Measurements from ENCODE around the gene SH3RF3.

Gene SH3RF3

DNA sequence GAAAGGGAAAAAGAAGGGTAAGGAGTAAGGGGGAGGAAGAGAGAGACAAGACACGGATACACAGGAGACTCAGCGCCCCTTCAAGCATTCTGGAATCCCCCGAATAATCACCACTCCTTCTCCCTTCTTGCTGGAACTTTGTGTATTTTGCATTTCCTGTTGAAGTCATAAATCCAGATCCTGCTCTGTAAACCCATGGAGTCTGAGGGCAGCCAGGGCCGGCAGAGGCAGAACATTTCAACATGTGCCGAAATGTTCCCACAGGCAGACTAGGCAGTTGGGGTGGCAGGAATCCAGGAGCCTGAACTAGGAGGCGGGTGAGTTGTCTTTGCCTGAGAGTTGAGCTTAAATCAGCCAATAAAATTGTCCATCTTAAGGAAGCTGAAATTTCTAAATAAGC, 193.1 kb downstream of the SH3RF3 start:
- DNase-seq (ENCODE audit: low read depth): no peak
- no peak overlapping the region for H3K4me3 ChIP-seq (ENCODE audit: low read depth, low read length)
- TF ChIP-seq POLR2A (IDR thresholded peaks at IDR 0.05; ENCODE audit: extremely low read depth, insufficient read length) (no peak), MYC (IDR thresholded peaks at IDR 0.05; ENCODE audit: low read depth, low read length) (no peak)
- TF ChIP-seq, protein P1, sequence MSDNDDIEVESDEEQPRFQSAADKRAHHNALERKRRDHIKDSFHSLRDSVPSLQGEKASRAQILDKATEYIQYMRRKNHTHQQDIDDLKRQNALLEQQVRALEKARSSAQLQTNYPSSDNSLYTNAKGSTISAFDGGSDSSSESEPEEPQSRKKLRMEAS (IDR thresholded peaks at IDR 0.05; ENCODE audit: low read depth, low read length): no peak
- TF ChIP-seq, protein P2, sequence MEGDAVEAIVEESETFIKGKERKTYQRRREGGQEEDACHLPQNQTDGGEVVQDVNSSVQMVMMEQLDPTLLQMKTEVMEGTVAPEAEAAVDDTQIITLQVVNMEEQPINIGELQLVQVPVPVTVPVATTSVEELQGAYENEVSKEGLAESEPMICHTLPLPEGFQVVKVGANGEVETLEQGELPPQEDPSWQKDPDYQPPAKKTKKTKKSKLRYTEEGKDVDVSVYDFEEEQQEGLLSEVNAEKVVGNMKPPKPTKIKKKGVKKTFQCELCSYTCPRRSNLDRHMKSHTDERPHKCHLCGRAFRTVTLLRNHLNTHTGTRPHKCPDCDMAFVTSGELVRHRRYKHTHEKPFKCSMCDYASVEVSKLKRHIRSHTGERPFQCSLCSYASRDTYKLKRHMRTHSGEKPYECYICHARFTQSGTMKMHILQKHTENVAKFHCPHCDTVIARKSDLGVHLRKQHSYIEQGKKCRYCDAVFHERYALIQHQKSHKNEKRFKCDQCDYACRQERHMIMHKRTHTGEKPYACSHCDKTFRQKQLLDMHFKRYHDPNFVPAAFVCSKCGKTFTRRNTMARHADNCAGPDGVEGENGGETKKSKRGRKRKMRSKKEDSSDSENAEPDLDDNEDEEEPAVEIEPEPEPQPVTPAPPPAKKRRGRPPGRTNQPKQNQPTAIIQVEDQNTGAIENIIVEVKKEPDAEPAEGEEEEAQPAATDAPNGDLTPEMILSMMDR (IDR thresholded peaks at IDR 0.05; ENCODE audit: low read depth, low read length): no peak

DNA sequence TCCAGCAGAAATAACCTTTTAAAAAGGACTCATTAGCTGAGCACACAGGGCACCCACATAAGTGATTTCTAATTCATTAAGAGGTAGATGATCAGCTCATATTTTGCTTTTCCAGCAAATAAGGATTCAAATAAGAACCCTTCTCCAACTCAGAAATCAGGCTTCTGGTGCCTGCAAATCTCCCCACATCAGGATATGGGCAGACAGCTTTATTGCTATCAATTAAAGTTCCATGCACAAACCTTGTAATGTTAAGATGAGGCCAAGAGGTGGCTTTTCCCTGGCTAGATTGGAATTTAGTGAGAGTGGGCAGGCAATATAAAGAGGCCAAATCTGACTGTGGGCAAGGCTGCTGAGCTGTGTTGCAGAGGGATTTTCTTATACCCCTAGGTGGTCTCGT, 193.6 kb downstream of the SH3RF3 start:
- TF ChIP-seq POLR2A (IDR thresholded peaks at IDR 0.05; ENCODE audit: extremely low read depth, insufficient read length) (no peak), MYC (IDR thresholded peaks at IDR 0.05; ENCODE audit: low read depth, low read length) (no peak)
- TF ChIP-seq, protein P1 (IDR thresholded peaks at IDR 0.05; ENCODE audit: low read depth, low read length): no peak
- TF ChIP-seq, protein P2 (IDR thresholded peaks at IDR 0.05; ENCODE audit: low read depth, low read length): no peak
- H3K4me3 ChIP-seq (ENCODE audit: low read depth, low read length): no peak overlapping the region
- no peak for DNase-seq (ENCODE audit: low read depth)

DNA sequence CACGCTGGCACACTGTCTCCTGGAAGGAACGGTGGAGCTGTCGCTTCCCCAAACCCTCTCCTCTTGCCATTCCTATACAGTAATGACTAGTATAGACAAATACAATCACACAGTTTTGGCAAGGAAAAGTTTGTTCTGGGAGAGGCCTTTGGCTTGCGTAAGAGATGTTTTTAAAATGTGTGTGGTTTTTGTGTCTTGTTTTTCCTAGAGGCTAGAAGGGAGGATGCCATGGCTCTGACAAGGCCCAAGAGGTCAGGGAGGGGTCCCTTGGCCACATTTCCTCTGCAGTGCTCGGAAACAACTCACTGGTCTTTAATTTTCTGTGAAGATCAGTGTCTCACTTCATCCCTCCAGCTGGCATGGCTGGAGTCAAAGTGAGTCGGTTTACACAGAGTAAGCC, 195.9 kb downstream of the SH3RF3 start:
- DNase-seq (ENCODE audit: low read depth): peak; percentile 67
- no peak for TF ChIP-seq MYC (IDR thresholded peaks at IDR 0.05; ENCODE audit: low read depth, low read length)
- no peak for TF ChIP-seq POLR2A (IDR thresholded peaks at IDR 0.05; ENCODE audit: extremely low read depth, insufficient read length)
- TF ChIP-seq, protein P1 (IDR thresholded peaks at IDR 0.05; ENCODE audit: low read depth, low read length): no peak
- TF ChIP-seq, protein P2 (IDR thresholded peaks at IDR 0.05; ENCODE audit: low read depth, low read length): no peak
- H3K4me3 ChIP-seq (ENCODE audit: low read depth, low read length): no peak overlapping the region

DNA sequence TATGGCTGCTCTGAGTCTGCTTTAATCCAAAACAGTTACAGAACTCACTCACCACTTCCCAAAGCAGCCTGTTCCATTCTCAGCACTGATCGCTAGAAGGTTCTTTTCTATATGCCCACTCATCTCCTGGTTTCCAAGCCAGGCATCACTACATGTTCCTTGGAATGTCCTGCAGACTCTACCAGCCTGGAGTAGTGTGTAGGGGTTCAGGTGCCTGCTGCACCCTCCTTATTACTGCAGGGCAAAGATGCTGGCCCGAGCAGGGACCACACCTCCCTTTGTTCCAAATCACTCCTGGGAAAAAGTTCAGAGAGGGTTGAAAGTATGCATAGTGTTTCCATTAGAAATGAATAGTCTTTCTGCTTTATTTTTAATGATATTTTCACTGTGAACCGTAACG, 196.6 kb downstream of the SH3RF3 start:
- no peak overlapping the region for H3K4me3 ChIP-seq (ENCODE audit: low read depth, low read length)
- no peak for TF ChIP-seq POLR2A (IDR thresholded peaks at IDR 0.05; ENCODE audit: extremely low read depth, insufficient read length)
- TF ChIP-seq MYC (IDR thresholded peaks at IDR 0.05; ENCODE audit: low read depth, low read length): no peak
- TF ChIP-seq, protein P2 (IDR thresholded peaks at IDR 0.05; ENCODE audit: low read depth, low read length): no peak
- TF ChIP-seq, protein P1 (IDR thresholded peaks at IDR 0.05; ENCODE audit: low read depth, low read length): no peak
- no peak for DNase-seq (ENCODE audit: low read depth)

DNA sequence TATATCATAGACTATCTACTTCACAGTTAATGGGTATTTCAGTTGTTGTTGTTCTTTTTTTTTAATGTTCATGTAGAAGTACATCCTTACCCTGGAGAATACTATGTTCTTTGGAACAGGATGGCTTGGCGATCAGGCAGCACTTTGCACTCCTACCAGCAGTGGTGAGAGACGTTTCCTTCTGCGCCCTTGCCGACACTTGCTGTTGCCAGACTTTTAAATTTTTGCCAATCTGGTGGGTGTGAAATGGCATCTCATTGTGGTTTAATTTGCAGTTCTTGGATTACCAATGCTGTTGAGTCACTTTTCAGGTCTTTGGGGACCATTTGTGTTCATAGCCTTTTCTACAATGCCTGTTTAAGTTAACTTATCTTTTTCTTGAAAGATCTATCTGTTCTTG, 197.3 kb downstream of the SH3RF3 start:
- TF ChIP-seq MYC (IDR thresholded peaks at IDR 0.05; ENCODE audit: low read depth, low read length): no peak
- TF ChIP-seq, protein P1 (IDR thresholded peaks at IDR 0.05; ENCODE audit: low read depth, low read length): no peak
- TF ChIP-seq POLR2A (IDR thresholded peaks at IDR 0.05; ENCODE audit: extremely low read depth, insufficient read length): no peak
- TF ChIP-seq, protein P2 (IDR thresholded peaks at IDR 0.05; ENCODE audit: low read depth, low read length): no peak

DNA sequence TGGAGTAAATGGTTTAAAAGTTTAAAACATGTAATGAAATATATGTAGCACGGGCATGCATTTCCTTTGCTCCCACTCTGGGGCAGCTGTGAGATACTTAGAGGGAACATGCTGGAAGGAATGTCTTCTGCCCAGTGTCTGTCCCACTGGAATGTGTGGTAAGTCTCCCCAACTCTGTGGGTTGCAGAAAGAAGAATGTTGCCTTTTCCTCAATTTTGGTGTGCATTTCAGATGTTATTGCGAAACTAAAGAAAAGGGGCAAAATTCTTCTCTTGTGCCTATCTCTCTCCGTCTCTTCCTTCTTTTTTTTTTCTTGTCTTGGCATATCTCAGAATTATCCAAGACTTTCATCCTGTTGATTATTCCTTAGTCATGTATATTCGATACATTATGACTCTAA, 201.1 kb downstream of the SH3RF3 start:
- H3K4me3 ChIP-seq (ENCODE audit: low read depth, low read length): no peak overlapping the region
- no peak for DNase-seq (ENCODE audit: low read depth)
- no peak for TF ChIP-seq MYC (IDR thresholded peaks at IDR 0.05; ENCODE audit: low read depth, low read length)
- TF ChIP-seq, protein P1 (IDR thresholded peaks at IDR 0.05; ENCODE audit: low read depth, low read length): no peak
- no peak for TF ChIP-seq POLR2A (IDR thresholded peaks at IDR 0.05; ENCODE audit: extremely low read depth, insufficient read length)
- TF ChIP-seq, protein P2 (IDR thresholded peaks at IDR 0.05; ENCODE audit: low read depth, low read length): no peak

More for the DNA sequence above, 197.3 kb downstream of the SH3RF3 start:
- no peak overlapping the region for H3K4me3 ChIP-seq (ENCODE audit: low read depth, low read length)
- DNase-seq (ENCODE audit: low read depth): no peak

All from NB4 (cell line).